ENCODE measurements around the gene CDKL2. TPM values are rescaled to one million over a fixed set of nuclear protein-coding genes. Genes with fewer than 3 reads are reported as not detected.

Gene CDKL2
- total and polyA plus RNA-seq, 2 of the 4 experiments (the other 2 are of a cell fraction), result 0.09 to 0.18 TPM

DNA sequence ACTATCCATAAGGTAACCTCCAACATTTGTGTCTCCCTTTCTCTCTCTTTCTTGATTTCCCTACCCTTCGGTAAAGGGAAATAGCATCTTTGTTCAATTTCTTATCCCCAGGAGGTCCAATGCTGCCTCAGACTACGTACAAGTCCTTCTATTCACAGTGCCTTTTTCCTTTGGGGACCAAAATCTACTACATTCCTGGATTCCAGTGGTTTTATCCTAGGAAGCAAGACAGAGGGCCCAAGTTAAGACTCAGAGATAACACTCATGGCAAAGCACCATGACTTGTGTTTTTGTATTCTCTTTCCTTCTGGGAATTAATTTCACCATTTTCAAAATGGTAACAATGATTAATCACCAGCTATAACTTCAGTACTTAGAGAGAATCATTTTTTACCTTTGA is 32.3 kb upstream of the CDKL2 start:
- Histone ChIP-seq H2AK5ac (ENCODE audit: low read depth, low read length) (no peak overlapping the region), H4K5ac (ENCODE audit: low read depth, low read length) (no peak overlapping the region), H3K9ac (ENCODE audit: low read depth, low read length) (no peak overlapping the region), H3K36me3 (ENCODE audit: control insufficient read depth, insufficient read depth, low read length) (peaks cover 8% of the 10 kb centered on the region), H3K23ac (ENCODE audit: low read depth, low read length) (no peak overlapping the region), H4K20me1 (ENCODE audit: insufficient read depth, low read length) (peaks cover 69% of the 10 kb centered on the region), H2BK20ac (ENCODE audit: low read depth, low read length) (no peak overlapping the region), H3K14ac (replicated peaks; ENCODE audit: low read depth, low read length) (no peak overlapping the region), H3K27ac (ENCODE audit: insufficient read depth, low read length) (no peak overlapping the region), H4K91ac (ENCODE audit: insufficient read depth, low read depth, low read length) (no peak overlapping the region), H3K56ac (ENCODE audit: extremely low read depth, insufficient read depth, low read length) (no peak overlapping the region), H2BK5ac (ENCODE audit: low read depth, low read length, poor library complexity, severe bottlenecking) (peak overlapping the region; percentile 13), H3K27me3 (ENCODE audit: control insufficient read depth, insufficient read depth, low read length) (no peaks in the 10 kb centered on the region), H3K79me1 (ENCODE audit: low read depth in 1 of 2, low read length in 2 of 2) (peaks cover 12 to 65% of the 10 kb centered on the region in 2 experiments), H2AK9ac (replicated peaks; ENCODE audit: low read depth, low read length, poor library complexity) (no peak overlapping the region), H3K18ac (ENCODE audit: low read depth, low read length) (no peak overlapping the region), H3K4me3 (ENCODE audit: insufficient read depth, low read depth, low read length) (no peak overlapping the region), H3K9me3 (ENCODE audit: control insufficient read depth, insufficient read depth, low read length) (no peaks in the 10 kb centered on the region), H2BK15ac (ENCODE audit: low read depth, low read length) (no peak overlapping the region), H3K4me1 (ENCODE audit: control insufficient read depth, insufficient read depth, low read length) (peaks cover 2% of the 10 kb centered on the region; the same call in 1 of the 2 replicates), H3K4ac (ENCODE audit: low read depth, low read length) (no peak overlapping the region), H2AFZ (replicated peaks; ENCODE audit: low read length, poor library complexity) (no peak overlapping the region), H4K8ac (ENCODE audit: low read depth in 2 of 2, low read length in 2 of 2) (no peak overlapping the region), H3K4me2 (ENCODE audit: low read depth, low read length) (no peak overlapping the region), H2BK120ac (ENCODE audit: low read depth, low read length) (no peak overlapping the region), H3K9me1 (ENCODE audit: insufficient read depth, low read length) (peaks cover 7% of the 10 kb centered on the region; the same call in 1 of the 2 replicates)
- TF ChIP-seq CHD1 (IDR thresholded peaks at IDR 0.05; ENCODE audit: low read depth, low read length) (no peak), NFE2L2 (IDR thresholded peaks at IDR 0.05; ENCODE audit: low read depth, low read length) (no peak), RCOR1 (IDR thresholded peaks at IDR 0.05; ENCODE audit: insufficient replicate concordance, low read length) (no peak), MAZ (IDR thresholded peaks at IDR 0.05; ENCODE audit: borderline replicate concordance, low read depth, low read length) (no peak), BHLHE40 (IDR thresholded peaks at IDR 0.05; ENCODE audit: low read depth, low read length) (no peak), SMC3 (IDR thresholded peaks at IDR 0.05; ENCODE audit: low read depth, low read length) (no peak), CEBPB (IDR thresholded peaks at IDR 0.05; ENCODE audit: low read depth, low read length) (no peak), RFX5 (IDR thresholded peaks at IDR 0.05; ENCODE audit: low read depth, low read length) (no peak), MXI1 (IDR thresholded peaks at IDR 0.05; ENCODE audit: borderline replicate concordance, low read depth, low read length) (no peak), FOS (IDR thresholded peaks at IDR 0.05; ENCODE audit: low read depth, low read length) (no peak), POLR2A (IDR thresholded peaks at IDR 0.05; ENCODE audit: low read depth, low read length) (no peak), RAD21 (IDR thresholded peaks at IDR 0.05; ENCODE audit: low read length) (no peak)
- TF ChIP-seq, protein P1, sequence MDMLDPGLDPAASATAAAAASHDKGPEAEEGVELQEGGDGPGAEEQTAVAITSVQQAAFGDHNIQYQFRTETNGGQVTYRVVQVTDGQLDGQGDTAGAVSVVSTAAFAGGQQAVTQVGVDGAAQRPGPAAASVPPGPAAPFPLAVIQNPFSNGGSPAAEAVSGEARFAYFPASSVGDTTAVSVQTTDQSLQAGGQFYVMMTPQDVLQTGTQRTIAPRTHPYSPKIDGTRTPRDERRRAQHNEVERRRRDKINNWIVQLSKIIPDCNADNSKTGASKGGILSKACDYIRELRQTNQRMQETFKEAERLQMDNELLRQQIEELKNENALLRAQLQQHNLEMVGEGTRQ (IDR thresholded peaks at IDR 0.05; ENCODE audit: low read depth, low read length), result no peak
- TF ChIP-seq, protein P2, sequence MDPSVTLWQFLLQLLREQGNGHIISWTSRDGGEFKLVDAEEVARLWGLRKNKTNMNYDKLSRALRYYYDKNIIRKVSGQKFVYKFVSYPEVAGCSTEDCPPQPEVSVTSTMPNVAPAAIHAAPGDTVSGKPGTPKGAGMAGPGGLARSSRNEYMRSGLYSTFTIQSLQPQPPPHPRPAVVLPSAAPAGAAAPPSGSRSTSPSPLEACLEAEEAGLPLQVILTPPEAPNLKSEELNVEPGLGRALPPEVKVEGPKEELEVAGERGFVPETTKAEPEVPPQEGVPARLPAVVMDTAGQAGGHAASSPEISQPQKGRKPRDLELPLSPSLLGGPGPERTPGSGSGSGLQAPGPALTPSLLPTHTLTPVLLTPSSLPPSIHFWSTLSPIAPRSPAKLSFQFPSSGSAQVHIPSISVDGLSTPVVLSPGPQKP (IDR thresholded peaks at IDR 0.05; ENCODE audit: borderline replicate concordance, low read depth, low read length), result no peak
- TF ChIP-seq, protein P3, sequence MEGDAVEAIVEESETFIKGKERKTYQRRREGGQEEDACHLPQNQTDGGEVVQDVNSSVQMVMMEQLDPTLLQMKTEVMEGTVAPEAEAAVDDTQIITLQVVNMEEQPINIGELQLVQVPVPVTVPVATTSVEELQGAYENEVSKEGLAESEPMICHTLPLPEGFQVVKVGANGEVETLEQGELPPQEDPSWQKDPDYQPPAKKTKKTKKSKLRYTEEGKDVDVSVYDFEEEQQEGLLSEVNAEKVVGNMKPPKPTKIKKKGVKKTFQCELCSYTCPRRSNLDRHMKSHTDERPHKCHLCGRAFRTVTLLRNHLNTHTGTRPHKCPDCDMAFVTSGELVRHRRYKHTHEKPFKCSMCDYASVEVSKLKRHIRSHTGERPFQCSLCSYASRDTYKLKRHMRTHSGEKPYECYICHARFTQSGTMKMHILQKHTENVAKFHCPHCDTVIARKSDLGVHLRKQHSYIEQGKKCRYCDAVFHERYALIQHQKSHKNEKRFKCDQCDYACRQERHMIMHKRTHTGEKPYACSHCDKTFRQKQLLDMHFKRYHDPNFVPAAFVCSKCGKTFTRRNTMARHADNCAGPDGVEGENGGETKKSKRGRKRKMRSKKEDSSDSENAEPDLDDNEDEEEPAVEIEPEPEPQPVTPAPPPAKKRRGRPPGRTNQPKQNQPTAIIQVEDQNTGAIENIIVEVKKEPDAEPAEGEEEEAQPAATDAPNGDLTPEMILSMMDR (conservative IDR thresholded peaks at IDR 0.05; ENCODE audit: low read depth, low read length), result no peak
- DNase-seq (no peak), ATAC-seq (ENCODE audit: low read depth) (no peak)
- 100% methylated on average over 2 of the region's 2 CpGs; no CpG with 5 or more reads in 1 of the 2 experiments for WGBS, 2 experiments (ENCODE audit: extremely low coverage in 2 of 2, insufficient read length in 1 of 2)
- ChIA-PET CTCF (no interaction called here), POLR2A (ENCODE audit: unreplicated experiment) (no interaction called here)
- dilution Hi-C loops (cut with HindIII; ENCODE audit: low sequenced_read_pairs, unreplicated experiment) (no loop called here), in situ Hi-C loops (cut with MboI; ENCODE audit: low sequenced_read_pairs) (no loop called here), intact Hi-C loops (cut with micrococcal nuclease) (no loop called here)
- BruUV-seq (replicated peaks), result no TSS peak

All from IMR-90 (cell line).